ENCODE data around the gene ATG5.

DNA sequence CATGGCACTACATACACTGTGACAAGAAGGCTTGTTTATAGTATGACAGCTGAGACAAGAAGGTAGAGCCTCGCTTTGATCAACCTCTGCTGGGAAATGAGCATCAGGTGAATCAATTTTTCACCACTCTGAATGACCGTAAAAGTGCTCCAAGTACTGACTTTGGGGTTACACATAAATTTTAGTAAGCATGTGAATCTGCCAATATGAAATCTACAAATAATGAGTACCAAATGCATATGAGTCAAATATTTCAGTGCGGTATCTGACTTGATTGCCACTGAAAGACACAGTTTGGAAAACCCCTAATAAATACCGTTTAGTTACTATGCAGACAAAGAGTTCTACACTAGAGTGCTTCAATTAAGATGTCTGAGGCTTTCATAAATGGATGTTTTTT lies 77.8 kb downstream of the ATG5 start:
- TF ChIP-seq GATA2 (IDR thresholded peaks at IDR 0.05; ENCODE audit: low read depth, low read length) = no peak
- TF ChIP-seq GATA3 (IDR thresholded peaks at IDR 0.05; ENCODE audit: low read depth, low read length) = no peak
